Testis (tissue), 3 donors: ENCODE results near the gene ABHD16B. TPM values are rescaled to one million over a fixed set of nuclear protein-coding genes. Genes with fewer than 3 reads are reported as not detected.
A peak's percentile ranks its signal among the peaks of the same experiment; 100 is the strongest.

ENCODE experiments used
- DNase-seq: peaks from one replicate; pipeline ENCODE4 v3.0.0-alpha.2; 2019
- H3K27ac ChIP-seq, 2 donors: fragments of 200-600 bp; sonication (generic); one replicate each; pipeline ENCODE4 v1.5.1; 2019
- H3K27me3 ChIP-seq: fragments of 200-600 bp; sonication (generic); one replicate; pipeline ENCODE4 v1.5.1; 2019
- H3K36me3 ChIP-seq: fragments of 200-600 bp; sonication (generic); one replicate; pipeline ENCODE4 v1.5.1; 2017; ENCODE audit warnings: low read depth; ENCODE audit errors: missing control alignments
- H3K4me1 ChIP-seq: fragments of 200-600 bp; sonication (generic); one replicate; pipeline ENCODE4 v1.5.1; 2019
- H3K4me3 ChIP-seq, 2 donors: fragments of 200-600 bp; sonication (generic); one replicate each; pipeline ENCODE4 v1.5.1; 2017 to 2019
- H3K9me3 ChIP-seq: fragments of 200-600 bp; sonication (generic); one replicate; pipeline ENCODE4 v1.5.1; 2017
- CTCF ChIP-seq, 3 experiments: fragments of 450-650 bp in 2 of 3; fragments of 200-600 bp in 1 of 3; sonication (generic) in 1 of 3; IDR thresholded peaks; one replicate each; pipeline ENCODE4 v1.5.1; 2016 to 2019; ENCODE audit warnings: antibody characterized with exemption in 3 of 3, mild to moderate bottlenecking in 2 of 3, moderate library complexity in 1 of 3
- POLR2A ChIP-seq: fragments of 450-650 bp; IDR thresholded peaks from one replicate; pipeline ENCODE4 v1.6.1; 2017; ENCODE audit warnings: antibody characterized with exemption, mild to moderate bottlenecking, moderate library complexity
- WGBS, 2 donors: methylation state at CpG; one replicate each; pipeline ENCODE4 v1.1.5; 2018; 5-methylcytosine and 5-hydroxymethylcytosine counted together
- intact Hi-C: fragments of 100-400 bp; cut with DNase I; formaldehyde crosslinking; loops from one replicate; pipeline ENCODE4 v1.15.1; 2023; ENCODE audit warnings: low total_unique reads
- polyA plus RNA-seq: library from polyadenylated mRNA; stranded (reverse); fragments of 350-450 nt; fragmentation: Illumina TruSeq; extraction: RNeasy Lipid Tissue Mini Kit (QIAGEN cat#74804); gene quantifications from one replicate; pipeline ENCODE4 v1.2.3, GENCODE V29; 2014; ENCODE audit warnings: low read depth, low replicate concordance; ENCODE audit not compliant: insufficient read depth
- total RNA-seq, 2 donors: library from RNA; depleted of rRNA; stranded (reverse); fragments of >200 nt; gene quantifications; one replicate each; pipeline ENCODE4 v1.2.3, GENCODE V29; 2016

Gene ABHD16B
- total and polyA plus RNA-seq, 3 donors from 2014 or later = 10.8 to 20.9 (median 13.8) TPM

- TF ChIP-seq CTCF (IDR thresholded peaks at IDR 0.05) (no peak), POLR2A (no peak)
- H3K36me3 ChIP-seq = no peaks in the 10 kb centered on the region
- peak overlapping the region; percentile 77 to 82 for H3K27ac ChIP-seq
- no peaks in the 10 kb centered on the region for H3K27me3 ChIP-seq
- WGBS, 2 donors = 22 to 37% methylated on average over 3 to 16 of the region's 17 CpGs
- intact Hi-C loops = no loop called here
- DNase-seq = no peak
- H3K4me1 ChIP-seq = peaks cover 58% of the 10 kb centered on the region
- H3K4me3 ChIP-seq = no peak overlapping the region
- no peaks in the 10 kb centered on the region for H3K9me3 ChIP-seq
Observed at GRCh38 chr20:63854069-63854765, 7.1 kb upstream of the ABHD16B start.

- Histone ChIP-seq H3K27me3 (no peaks in the 10 kb centered on the region), H3K27ac (peak overlapping the region; percentile 77 to 82), H3K4me3 (no peak overlapping the region), H3K4me1 (peaks cover 64% of the 10 kb centered on the region), H3K9me3 (no peaks in the 10 kb centered on the region), H3K36me3 (no peaks in the 10 kb centered on the region)
- intact Hi-C loops = loop anchor here (5.0 kb wide), 1 partner anchor 68 kb away; no protein-coding TSS in a partner anchor
- TF ChIP-seq POLR2A (no peak), CTCF (IDR thresholded peaks at IDR 0.05) (no peak)
- DNase-seq = no peak
- WGBS, 2 donors = 25 to 65% methylated on average over 4 to 26 of the region's 26 CpGs
Observed at GRCh38 chr20:63854766-63855362, 6.4 kb upstream of the ABHD16B start.

- TF ChIP-seq POLR2A = no peak
- no peak for TF ChIP-seq CTCF (IDR thresholded peaks at IDR 0.05)
- Histone ChIP-seq H3K36me3 (no peaks in the 10 kb centered on the region), H3K4me3 (no peak overlapping the region), H3K4me1 (peaks cover 64% of the 10 kb centered on the region), H3K27ac (peak overlapping the region; percentile 77 to 82), H3K27me3 (no peaks in the 10 kb centered on the region), H3K9me3 (no peaks in the 10 kb centered on the region)
- intact Hi-C loops = loop anchor here (5.0 kb wide), 1 partner anchor 68 kb away; no protein-coding TSS in a partner anchor
- DNase-seq = no peak
- 34 to 77% methylated on average over 9 to 34 of the region's 36 CpGs for WGBS, 2 donors
Observed at GRCh38 chr20:63855363-63856097, 5.8 kb upstream of the ABHD16B start.

- Histone ChIP-seq H3K9me3 (no peaks in the 10 kb centered on the region), H3K36me3 (no peaks in the 10 kb centered on the region), H3K27me3 (no peaks in the 10 kb centered on the region), H3K4me1 (peaks cover 64% of the 10 kb centered on the region), H3K4me3 (no peak overlapping the region), H3K27ac (peak overlapping the region in 1 of 2 donors; percentile 82)
- 61 to 85% methylated on average over 22 of the region's 22 CpGs for WGBS, 2 donors
- TF ChIP-seq CTCF (IDR thresholded peaks at IDR 0.05) = no peak
- no peak for TF ChIP-seq POLR2A
- intact Hi-C loops = loop anchor here (5.0 kb wide), 1 partner anchor 69 kb away; no protein-coding TSS in a partner anchor
- DNase-seq = no peak
Observed at GRCh38 chr20:63856098-63856511, 5.2 kb upstream of the ABHD16B start.
